Measurements from ENCODE around the gene ZNF202.
"Not testable (repeated sequence)": the region's sequence is repeated elsewhere in the genome, so short reads cannot be mapped to it uniquely, and the experiment has no call there.

Gene ZNF202

DNA sequence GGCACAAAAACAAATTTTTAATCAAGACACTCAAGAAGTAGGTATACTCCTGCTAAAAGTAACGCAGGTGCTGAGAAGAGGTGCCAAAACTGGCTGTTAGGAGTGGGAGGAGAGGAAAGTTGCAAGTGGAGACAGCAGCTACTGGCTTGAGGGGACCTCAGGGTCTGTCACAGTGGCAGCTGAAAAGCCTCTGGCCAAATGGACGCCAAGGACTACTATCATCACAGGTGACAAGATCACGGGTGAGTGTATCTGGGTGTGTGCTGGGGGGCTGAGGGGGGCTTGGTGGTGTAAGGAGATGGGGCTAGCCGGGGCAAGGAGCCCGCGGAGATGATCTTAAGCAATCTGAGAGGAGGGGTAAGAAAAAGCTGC is 687 bp downstream of the ZNF202 start:
- peak; percentile 10 for DNase-seq (ENCODE audit: low spot score)

DNA sequence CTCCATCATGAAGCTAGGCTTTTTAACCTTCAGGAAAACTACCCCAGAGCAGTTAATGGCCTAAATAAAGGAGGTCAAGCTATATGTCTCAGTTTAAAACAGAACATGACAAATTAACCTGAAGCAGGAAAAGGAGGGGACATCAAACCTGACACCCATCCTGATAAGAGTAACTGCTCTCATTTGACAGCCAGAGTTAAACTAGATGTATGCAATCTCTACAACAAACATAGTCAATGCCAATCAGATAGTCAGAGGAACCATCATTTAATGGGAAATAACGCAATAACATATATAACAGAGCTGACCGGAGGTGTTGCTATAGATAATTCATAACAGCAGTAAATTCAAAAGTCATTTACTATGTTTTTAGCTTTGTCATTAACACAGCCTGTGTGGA is 3.1 kb downstream of the ZNF202 start:
- DNase-seq (ENCODE audit: low spot score) = no peak

- DNase-seq (ENCODE audit: low spot score) = no peak
These were observed 4.7 kb downstream of the ZNF202 start for GRCh38 chr11:123736769-123737168.

- no peak for DNase-seq (ENCODE audit: low spot score)
These were observed 11.9 kb downstream of the ZNF202 start for GRCh38 chr11:123729602-123730001.

DNA sequence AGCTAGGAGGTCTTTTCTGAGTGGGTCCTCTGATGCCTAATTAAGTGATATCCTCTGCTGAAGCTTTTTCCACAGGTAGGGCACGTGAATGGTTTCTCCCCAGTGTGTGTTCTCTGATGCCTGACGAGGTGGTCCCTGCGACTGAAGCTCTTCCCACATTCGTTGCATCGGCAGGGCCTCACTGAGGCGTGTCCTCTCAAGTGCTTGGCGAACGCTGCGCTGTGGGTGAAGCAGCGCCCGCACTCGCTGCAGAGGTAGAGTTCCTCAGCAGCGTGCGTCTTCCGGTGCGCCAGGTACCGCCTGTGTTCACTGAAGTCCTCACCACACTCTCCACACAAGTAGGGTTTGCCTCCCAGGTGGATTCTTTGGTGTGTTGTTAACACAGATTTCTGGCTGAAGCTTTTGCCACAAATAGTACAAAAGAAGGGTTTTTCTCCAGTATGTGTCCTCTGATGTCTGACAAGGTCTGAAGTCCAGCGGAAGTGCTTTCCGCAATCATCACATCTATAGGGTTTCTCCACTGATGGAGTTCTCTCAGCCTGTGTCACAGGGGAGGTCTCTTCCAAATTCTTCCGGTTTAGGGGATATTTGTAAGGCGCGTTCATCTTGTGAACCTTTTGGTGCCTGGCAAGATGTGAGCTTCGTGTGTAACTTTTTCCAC is 15.3 kb downstream of the ZNF202 start:
- no peak for DNase-seq (ENCODE audit: low spot score)

DNA sequence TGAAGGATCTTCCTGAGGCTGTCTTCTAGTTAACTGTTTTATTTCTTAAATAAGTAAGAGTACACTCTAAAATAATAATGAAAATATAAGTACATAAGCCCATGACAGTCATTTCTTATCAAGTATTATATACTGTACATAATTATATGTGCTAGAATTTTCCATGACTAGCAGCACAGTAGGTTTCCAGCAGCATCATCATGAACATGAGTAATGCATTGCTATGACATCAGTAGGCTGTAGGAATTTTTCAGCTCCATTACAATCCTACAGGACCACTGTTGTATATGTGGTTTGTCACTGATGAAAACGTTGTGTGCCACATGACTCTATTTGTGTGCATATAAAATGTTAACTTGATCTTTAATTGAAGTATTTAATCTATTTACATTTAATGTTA is 22.0 kb downstream of the ZNF202 start:
- DNase-seq (ENCODE audit: low spot score) = no peak

DNA sequence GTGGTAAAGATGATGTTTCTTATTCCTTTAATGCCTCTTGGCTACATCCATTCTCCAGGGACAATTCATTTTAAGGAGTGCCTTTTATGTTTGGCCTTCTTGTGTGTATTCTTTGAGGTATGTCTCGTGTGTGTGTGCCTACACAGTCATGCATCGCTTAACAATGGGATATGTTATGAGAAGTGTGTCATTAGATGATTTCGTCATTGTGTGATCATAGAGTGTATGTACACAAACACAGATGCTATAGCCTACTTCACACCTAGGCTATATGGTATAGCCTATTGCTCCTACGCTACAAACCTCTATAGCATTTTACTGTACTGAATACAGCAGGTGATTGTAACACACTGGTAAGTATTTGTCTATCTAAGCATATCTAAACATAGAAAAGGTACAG is 23.0 kb downstream of the ZNF202 start:
- no peak for DNase-seq (ENCODE audit: low spot score)

GRCh38 chr11:123718063-123718462 is 23.4 kb downstream of the ZNF202 start:
- DNase-seq (ENCODE audit: low spot score) = no peak

DNA sequence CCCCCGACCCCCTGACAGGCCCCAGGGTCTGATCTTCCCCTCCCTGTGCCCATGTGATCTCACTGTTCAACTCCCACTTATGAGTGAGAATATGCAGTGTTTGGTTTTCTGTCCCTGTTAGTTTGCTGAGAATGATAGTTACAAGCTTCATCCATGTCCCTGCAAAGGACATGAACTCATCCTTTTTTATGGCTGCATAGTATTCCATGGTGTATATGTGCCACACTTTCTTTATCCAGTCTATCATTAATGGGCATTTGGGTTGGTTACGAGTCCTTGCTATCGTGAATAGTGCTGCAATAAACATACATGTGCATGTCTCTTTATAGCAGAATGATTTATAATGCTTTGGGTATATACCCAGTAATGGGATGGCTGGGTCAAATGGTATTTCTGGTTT is 28.8 kb downstream of the ZNF202 start:
- not testable (repeated sequence) for DNase-seq (ENCODE audit: low spot score)

DNA sequence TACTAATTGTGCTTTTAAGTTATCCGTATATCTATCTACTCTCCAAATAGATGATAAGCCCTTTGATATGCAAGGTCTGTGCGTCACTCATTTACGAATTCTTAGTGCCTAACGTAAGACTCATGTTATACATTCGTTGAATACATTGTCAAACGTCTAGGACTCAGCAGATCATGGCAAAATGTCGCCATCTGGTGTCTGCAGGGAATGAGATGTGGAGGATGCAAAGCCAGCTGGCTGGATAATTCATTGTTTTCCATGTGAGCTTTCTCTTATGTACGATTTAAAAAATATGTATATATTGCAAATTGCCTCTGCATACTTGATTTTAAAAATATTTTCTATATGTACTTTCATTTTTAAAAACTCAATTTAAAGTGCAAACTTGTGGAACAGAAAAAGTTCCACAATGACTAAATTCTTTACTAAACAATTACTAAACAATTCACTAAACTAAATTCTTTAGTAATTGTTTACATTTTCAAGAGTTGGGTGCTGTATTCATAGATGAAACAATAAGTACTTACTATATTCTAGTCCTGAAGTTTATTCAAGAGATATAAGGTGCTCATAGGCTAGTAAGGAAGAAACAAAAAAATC is 33.8 kb downstream of the ZNF202 start:
- peak; percentile 76 for DNase-seq (ENCODE audit: low spot score)

DNA sequence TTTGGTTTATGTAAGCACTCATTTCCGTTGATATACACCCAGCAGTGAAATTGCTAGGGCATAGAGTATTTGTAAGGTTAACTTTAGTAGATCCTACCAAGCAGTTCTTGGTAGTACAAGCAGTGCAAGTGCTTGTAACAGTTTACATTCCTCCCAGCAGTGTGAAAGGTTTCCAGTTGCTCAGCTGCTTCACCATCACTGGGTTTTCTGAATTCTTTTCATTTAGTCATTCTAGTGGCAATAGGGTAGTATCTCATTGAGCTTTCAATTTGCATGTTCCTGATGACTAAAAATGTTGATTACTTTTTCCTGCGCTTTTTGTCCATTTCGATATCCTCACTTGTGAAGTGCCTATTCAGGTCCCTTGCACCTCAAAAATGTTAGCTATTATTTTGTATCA is 34.3 kb downstream of the ZNF202 start:
- no peak for DNase-seq (ENCODE audit: low spot score)

- peak; percentile 52 for DNase-seq (ENCODE audit: low spot score)
These were observed 37.1 kb downstream of the ZNF202 start for GRCh38 chr11:123704341-123704740.

GRCh38 chr11:123702696-123703095 is 38.8 kb downstream of the ZNF202 start:
- no peak for DNase-seq (ENCODE audit: low spot score)

GRCh38 chr11:123702139-123702538 is 39.3 kb downstream of the ZNF202 start:
- DNase-seq (ENCODE audit: low spot score) = no peak

DNA sequence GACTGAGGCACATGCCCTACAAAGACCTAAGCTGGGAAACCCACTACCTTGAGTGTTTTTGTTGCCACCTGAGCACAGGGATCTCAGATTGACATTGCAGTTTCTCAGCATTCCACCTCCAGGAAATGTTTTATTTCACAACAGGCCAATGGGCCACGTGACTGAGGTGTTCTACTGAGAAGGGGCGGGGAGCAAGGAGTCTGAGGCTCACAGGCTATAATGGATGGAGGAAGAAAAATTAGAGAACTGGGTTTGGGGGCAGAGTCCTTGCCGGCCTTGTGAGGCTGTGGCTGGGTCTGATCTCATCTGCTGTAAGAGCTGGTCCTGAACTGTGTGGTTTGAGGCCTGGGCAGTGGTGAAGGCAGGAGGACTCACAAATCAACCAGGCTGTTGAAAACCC is 40.7 kb downstream of the ZNF202 start:
- no peak for DNase-seq (ENCODE audit: low spot score)

- no peak for DNase-seq (ENCODE audit: low spot score)
These were observed 42.8 kb downstream of the ZNF202 start for GRCh38 chr11:123698546-123699127.

GRCh38 chr11:123696183-123696582 is 45.3 kb downstream of the ZNF202 start:
- DNase-seq (ENCODE audit: low spot score) = no peak

DNA sequence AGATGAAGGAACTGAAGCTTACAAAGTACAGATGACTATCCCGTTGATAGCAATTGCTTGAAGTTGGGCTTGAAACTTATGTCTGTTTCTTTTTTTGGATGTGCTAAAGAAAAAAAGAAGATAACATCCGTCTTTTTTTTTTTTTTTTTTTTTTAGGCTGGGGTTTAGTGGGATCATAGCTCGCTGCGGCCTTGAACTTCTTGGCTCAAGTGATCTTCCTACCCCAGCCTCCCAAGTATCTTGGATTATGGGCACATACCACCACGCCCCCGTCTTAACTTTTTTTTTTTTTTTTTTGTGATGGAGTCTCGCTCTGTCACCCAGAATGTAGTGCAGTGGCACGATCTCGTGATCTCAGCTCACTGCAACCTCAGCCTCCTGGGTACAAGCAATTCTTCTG is 46.2 kb downstream of the ZNF202 start:
- no peak for DNase-seq (ENCODE audit: low spot score)

DNA sequence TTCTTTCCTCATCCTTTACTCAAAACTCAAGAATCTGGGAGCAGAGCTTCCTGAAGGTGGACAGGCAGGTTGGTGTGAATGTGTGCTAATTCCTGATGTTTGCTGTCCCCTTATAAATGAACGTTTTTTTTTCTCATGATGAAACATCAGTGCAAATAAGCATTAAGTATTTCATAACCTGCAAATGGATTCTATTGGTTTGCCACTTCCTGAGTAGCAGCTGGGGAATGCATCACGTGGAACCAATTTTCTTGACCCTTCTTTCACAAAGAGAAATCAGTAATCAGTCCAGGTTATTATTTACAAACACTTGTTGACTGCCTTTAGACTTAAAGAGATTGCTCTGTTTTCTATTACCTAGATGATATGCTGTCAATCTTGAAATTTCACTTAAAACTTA is 46.9 kb downstream of the ZNF202 start:
- DNase-seq (ENCODE audit: low spot score) = no peak

- no peak for DNase-seq (ENCODE audit: low spot score)
These were observed 48.5 kb downstream of the ZNF202 start for GRCh38 chr11:123692961-123693360.

- no peak for DNase-seq (ENCODE audit: low spot score)
These were observed 51.0 kb downstream of the ZNF202 start for GRCh38 chr11:123690485-123690884.

GRCh38 chr11:123684601-123685000 is 56.9 kb downstream of the ZNF202 start:
- no peak for DNase-seq (ENCODE audit: low spot score)

- no peak for DNase-seq (ENCODE audit: low spot score)
These were observed 57.9 kb downstream of the ZNF202 start for GRCh38 chr11:123683428-123684170.
